NCI-H1092 (cell line): Measurements from ENCODE around the gene DLK2.

Experiments used
- DNase-seq: peaks from one replicate; lab custom pipeline; 2025; lab: John Stamatoyannopoulos, UW

Gene DLK2

DNA sequence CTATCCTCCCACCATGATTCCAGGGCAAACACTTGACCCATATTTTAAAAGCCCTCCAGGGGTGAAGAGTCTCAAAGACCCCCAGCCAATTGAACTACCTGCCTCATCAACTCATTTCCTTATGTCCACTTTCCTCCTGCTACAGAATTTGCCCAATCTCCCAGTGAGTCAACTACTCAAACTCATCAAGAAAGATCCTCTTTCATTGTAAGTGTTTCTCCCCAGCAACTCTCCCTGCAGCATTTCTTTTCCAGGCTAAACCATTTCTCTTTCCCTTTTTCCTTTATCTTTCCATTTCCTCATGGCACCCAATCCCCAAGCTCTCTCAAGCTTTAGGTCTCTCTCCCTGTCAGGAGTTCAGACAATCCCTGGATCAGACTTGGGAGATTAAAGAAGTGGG is 1.5 kb downstream of the DLK2 start:
- no peak for DNase-seq

DNA sequence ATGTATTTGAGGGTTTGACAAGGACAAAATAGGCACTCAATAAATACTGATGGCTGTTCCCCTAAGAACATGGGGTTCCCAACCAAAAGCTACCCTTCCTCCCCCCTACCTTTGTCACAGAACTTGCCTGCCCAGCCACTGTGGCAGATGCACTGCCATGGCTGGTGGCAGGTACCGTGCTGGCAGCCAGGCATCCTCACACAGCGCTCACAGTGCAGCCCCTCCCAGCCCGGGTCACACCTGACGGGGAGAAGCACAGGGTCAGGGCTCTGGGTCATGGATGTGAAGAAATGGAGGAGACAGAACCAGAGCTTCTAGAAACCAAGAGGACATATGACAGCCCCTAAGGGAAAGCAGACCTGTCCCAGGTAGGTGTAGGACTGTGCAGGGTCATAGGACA is 2.5 kb downstream of the DLK2 start:
- no peak for DNase-seq

DNA sequence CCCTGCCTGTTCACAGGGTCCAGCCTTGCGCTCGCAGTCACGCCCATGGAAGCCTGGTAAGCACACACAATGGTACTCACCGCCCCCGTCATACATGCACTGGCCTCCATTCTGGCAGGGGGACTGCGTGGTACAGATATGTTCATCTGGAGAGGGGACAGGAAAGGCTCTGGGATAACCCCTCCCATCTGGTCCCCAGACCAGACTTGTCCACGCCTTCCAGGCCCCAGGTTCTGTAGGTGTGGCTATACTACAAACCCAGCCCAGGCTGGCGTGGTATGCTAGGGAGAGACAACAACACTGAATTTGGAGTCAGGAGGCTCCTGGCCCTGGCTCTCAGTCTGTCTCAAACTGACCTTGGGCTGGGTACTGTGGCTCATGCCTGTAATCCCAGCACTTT is 3.4 kb downstream of the DLK2 start:
- no peak for DNase-seq

DNA sequence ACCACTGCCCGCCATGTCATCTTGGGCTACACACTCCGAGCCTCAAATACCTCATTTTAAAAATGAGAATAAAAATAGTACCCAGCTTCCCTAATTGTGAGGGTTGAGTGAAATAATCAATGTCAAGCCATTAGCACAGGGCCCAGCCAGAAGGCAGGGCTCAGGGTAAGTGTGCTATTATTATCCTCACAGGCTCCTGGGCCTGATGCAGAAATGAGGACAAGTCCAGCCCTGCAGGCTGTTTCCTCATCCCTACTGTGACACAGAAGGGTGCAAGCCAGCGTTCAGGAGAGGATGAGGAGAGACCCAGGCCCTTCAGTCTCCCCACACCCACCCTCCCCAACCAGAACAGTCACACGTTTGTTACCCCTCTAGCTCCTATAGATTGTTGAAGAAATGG is 4.0 kb downstream of the DLK2 start:
- no peak for DNase-seq

GRCh38 chr6:43450699-43451131 is 4.6 kb downstream of the DLK2 start:
- DNase-seq = no peak

DNA sequence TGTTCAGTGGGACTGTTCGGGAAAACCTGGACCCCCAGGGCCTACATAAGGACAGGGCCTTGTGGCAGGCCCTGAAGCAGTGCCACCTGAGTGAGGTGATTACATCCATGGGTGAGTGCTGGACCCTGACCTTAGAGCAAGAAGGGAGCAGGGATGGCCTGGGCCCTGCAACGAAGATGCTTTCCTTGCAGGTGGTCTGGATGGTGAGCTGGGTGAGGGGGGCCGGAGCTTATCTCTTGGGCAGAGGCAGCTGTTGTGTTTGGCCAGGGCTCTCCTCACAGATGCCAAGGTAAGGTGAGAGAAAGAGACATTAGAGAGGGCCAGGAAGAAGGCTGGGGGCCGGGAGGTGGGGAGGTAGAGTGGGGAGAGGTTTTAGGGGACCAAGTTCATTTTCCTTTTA is 6.4 kb downstream of the DLK2 start:
- DNase-seq = no peak

GRCh38 chr6:43447604-43448003 is 7.7 kb downstream of the DLK2 start:
- no peak for DNase-seq

GRCh38 chr6:43445576-43445975 is 9.8 kb downstream of the DLK2 start:
- DNase-seq = no peak

GRCh38 chr6:43444582-43444981 is 10.8 kb downstream of the DLK2 start:
- DNase-seq = no peak

GRCh38 chr6:43444036-43444435 is 11.3 kb downstream of the DLK2 start:
- no peak for DNase-seq

DNA sequence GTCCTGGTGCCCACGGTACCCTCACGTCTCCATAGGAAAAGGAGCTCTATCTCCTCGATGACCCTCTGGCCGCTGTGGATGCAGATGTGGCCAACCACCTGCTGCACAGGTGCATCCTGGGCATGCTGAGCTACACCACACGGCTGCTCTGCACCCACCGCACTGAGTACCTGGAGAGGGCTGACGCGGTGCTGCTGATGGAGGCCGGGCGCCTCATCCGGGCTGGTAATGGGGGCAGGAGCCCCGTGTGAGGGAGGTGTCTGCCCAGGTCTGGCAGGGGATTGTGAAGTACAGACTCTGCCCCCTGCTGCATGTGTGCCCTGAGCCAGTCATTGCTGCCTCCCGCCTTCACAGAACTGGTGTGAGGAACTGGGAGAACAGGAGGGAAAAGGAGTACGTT is 12.4 kb downstream of the DLK2 start:
- DNase-seq = no peak

- no peak for DNase-seq
Observed at GRCh38 chr6:43437700-43438099, 17.6 kb downstream of the DLK2 start.

DNA sequence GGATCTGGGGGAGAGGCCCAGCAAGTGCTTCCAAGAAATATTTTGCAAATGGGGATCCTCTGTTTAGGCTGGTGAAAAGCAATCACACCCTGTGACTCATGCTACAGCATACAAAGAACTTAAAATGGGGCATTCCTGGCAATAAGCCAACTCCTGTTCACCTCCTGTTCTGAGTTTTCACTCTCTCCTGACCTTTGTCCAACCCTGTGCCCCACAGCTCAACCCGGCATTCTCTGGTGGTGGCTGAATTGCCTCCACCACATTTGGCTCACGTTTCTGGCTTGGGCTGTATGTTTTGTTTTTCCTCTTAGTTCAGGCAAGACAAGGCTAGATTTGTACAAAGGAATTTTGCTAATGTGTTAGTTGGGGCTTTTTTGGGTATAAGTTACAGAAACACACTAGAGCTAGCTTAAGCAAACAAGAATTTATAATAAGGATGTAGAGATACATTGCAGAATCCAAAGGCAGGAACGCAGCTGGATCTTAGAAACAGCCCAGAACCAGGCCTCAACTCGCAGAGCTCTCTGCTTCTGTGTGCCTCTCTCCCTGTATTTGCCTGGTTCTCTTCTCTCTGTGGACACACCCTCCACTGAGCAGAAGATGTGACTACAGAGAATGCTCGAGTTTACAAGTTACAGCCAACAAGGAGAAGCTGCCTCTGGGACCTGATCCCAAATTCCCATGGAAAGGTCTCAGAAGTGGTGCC is 18.6 kb downstream of the DLK2 start:
- no peak for DNase-seq

GRCh38 chr6:43435682-43436437 is 19.5 kb downstream of the DLK2 start:
- DNase-seq = no peak

DNA sequence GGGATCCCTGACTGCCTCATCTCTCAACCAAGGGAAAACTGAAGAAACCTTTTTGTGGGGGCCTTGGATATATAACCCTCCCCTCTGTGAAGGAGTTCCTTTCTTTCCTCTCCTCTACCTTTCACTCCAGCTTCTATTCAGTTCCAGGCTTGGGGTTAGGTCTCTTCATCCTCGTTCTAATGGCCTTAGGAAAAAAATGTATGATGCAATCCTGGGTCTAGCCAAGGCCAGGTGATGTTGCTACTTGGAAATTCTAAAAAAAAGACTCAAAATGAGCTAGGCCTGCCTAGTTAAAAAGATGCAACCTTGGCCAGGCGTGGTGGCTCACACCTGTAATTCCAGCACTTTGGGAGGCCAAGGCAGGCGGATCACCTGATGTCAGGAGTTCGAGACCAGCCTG is 20.4 kb downstream of the DLK2 start:
- DNase-seq = no peak

- DNase-seq = no peak
Observed at GRCh38 chr6:43434001-43434840, 21.1 kb downstream of the DLK2 start.

GRCh38 chr6:43433148-43433547 is 22.2 kb downstream of the DLK2 start:
- no peak for DNase-seq

- no peak for DNase-seq
Observed at GRCh38 chr6:43432009-43432945, 23.1 kb downstream of the DLK2 start.

GRCh38 chr6:43428874-43429273 is 26.5 kb downstream of the DLK2 start:
- DNase-seq = no peak

DNA sequence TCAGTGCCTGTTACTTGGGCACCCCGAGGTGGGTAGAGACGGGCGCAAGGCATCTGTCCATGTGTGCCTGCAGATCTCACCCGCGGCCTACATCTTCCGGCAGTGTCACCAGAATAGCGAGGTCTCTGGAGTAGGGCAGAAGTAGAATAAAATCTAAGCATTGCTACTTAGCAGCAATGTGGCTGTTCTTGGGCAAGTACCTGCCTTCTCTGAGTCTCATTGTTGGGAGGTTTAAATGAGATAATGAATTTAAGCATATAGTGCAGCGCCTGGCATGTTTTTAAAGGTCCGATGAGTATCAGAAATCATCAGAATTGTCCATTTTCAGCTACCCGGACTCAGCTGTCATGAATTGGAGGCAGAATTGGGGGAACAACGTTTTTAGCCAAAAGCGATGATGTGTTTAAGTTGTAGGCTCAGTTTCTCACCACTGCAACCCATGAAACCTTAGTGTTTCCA is 27.2 kb downstream of the DLK2 start:
- no peak for DNase-seq

DNA sequence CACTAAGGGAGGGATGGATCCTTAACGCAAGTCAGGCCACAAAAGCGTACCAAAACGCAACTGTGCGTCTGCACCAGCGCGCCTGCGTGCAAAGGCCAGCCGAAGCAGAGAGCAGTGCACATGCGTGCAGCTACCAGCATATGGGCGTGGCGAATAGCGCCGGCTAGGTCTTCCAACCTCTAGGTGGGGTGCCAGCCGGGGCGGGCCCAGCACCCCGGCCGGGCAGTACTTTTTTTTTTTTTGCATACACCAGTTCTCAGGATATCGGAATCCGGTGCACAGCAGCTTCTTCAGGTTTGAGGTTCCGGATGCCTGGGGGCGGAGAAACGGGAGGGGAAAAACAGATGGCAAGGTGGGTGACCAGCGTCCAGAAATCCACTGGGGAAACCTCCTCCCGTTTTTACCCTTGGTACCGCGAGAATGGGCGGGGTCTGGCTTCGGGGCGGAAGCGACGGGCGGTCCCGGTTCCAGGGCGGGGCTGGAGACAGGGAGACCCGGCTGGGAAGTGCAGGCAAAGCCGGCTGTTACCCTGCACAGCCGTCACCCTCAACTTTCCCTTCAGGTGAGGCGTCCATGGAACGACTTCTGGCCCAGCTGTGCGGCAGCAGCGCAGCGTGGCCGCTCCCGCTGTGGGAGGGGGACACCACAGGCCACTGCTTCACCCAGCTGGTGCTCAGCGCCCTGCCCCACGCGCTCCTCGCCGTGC is 27.8 kb downstream of the DLK2 start, which contains the start of gene ABCC10:
TSS of gene ABCC10 (plus strand) at position 136 of the 706 bp plus-strand sequence. CDS start at position 574, 438 bp downstream.
- DNase-seq = peak; percentile 97
